Lower leg skin (tissue), 3 donors: ENCODE data around the gene LMO3.

Source experiments
- POLR2A ChIP-seq, 2 donors: fragments of 450-650 bp; IDR thresholded peaks; one replicate each; pipeline ENCODE4 v1.6.1; 2016 to 2017; ENCODE audit warnings: antibody characterized with exemption in 2 of 2, mild to moderate bottlenecking in 1 of 2, moderate library complexity in 1 of 2
- TF ChIP-seq, protein P1 (sequence below), 3 donors: fragments of 450-650 bp; IDR thresholded peaks; one replicate each; pipeline ENCODE4 v1.5.1; 2016; ENCODE audit warnings: antibody characterized with exemption in 3 of 3, mild to moderate bottlenecking in 3 of 3, moderate library complexity in 2 of 3

DNA sequence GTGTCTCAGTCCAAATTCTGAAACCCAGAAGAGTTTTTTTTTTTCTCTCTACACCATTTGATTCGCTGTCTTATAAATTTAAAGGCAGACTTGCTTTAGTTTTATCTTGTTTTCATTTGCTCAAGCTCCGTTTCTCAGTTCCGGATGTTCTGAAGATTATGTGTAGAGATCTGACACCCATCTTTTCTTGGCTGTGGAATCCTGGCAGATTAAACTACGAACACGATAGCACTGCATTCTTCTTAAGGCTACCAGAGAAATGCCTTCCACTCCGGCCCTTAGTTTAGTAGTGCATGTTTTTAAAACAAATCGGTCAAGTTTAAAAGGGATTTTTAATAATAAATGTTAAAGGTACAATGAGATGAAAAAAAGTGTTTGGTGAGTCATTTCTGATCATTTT, 106.4 kb downstream of the LMO3 start:
- TF ChIP-seq, protein P1, sequence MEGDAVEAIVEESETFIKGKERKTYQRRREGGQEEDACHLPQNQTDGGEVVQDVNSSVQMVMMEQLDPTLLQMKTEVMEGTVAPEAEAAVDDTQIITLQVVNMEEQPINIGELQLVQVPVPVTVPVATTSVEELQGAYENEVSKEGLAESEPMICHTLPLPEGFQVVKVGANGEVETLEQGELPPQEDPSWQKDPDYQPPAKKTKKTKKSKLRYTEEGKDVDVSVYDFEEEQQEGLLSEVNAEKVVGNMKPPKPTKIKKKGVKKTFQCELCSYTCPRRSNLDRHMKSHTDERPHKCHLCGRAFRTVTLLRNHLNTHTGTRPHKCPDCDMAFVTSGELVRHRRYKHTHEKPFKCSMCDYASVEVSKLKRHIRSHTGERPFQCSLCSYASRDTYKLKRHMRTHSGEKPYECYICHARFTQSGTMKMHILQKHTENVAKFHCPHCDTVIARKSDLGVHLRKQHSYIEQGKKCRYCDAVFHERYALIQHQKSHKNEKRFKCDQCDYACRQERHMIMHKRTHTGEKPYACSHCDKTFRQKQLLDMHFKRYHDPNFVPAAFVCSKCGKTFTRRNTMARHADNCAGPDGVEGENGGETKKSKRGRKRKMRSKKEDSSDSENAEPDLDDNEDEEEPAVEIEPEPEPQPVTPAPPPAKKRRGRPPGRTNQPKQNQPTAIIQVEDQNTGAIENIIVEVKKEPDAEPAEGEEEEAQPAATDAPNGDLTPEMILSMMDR (IDR thresholded peaks at IDR 0.05) = no peak
- TF ChIP-seq POLR2A (IDR thresholded peaks at IDR 0.05) = no peak
